Stimulated activated naive CD8-positive, alpha-beta T cell treated with anti-CD3 and anti-CD28 coated beads, Interleukin-15, amount 100 ng/mL, for 72 hours (primary cell): Measurements from ENCODE around the gene SC5D.

Experiments
- ATAC-seq: fragments of 150-1000 bp; cut with Tn5 transposase; 2 replicates; pipeline ENCODE4 v1.10.0; 2021; ENCODE audit warnings: mild to moderate bottlenecking, moderate library complexity
- DNase-seq, 2 donors: peaks; one replicate each; pipeline ENCODE4 v3.0.0; 2021 to 2022
- H3K27ac Mint-ChIP-seq, 2 donors: one replicate each; pipeline ENCODE4 v1.8.0; 2022; ENCODE audit warnings: mild to moderate bottlenecking in 2 of 2, mixed read lengths in 2 of 2, moderate library complexity in 2 of 2
- H3K27me3 Mint-ChIP-seq: one replicate; pipeline ENCODE4 v1.8.0; 2022; ENCODE audit warnings: mixed read lengths
- H3K4me1 Mint-ChIP-seq: one replicate; pipeline ENCODE4 v1.8.0; 2022; ENCODE audit warnings: mild to moderate bottlenecking, mixed read lengths
- H3K4me3 Mint-ChIP-seq, 2 donors: one replicate each; pipeline ENCODE4 v1.8.0; 2022; ENCODE audit warnings: mild to moderate bottlenecking in 2 of 2, mixed read lengths in 2 of 2, moderate library complexity in 1 of 2
- H3K9me3 Mint-ChIP-seq, 2 donors: one replicate each; pipeline ENCODE4 v1.8.0; 2022; ENCODE audit warnings: mixed read lengths in 2 of 2

The SC5D gene

GRCh38 chr11:121309688-121310087 is 17.1 kb downstream of the SC5D start:
- peaks cover 44% of the 10 kb centered on the region for H3K4me1 Mint-ChIP-seq
- peak; percentile 76 for ATAC-seq
- H3K27me3 Mint-ChIP-seq = no peaks in the 10 kb centered on the region
- H3K4me3 Mint-ChIP-seq = peak overlapping the region; percentile 50 to 69
- no peak overlapping the region for H3K27ac Mint-ChIP-seq
- no peaks in the 10 kb centered on the region for H3K9me3 Mint-ChIP-seq
- no peak for DNase-seq

- Mint-ChIP-seq H3K4me1 (peaks cover 44% of the 10 kb centered on the region), H3K27me3 (no peaks in the 10 kb centered on the region), H3K4me3 (no peak overlapping the region), H3K9me3 (no peaks in the 10 kb centered on the region), H3K27ac (no peak overlapping the region)
- ATAC-seq (no peak), DNase-seq (no peak)
Measured at GRCh38 chr11:121310908-121311307, 18.3 kb downstream of the SC5D start.

DNA sequence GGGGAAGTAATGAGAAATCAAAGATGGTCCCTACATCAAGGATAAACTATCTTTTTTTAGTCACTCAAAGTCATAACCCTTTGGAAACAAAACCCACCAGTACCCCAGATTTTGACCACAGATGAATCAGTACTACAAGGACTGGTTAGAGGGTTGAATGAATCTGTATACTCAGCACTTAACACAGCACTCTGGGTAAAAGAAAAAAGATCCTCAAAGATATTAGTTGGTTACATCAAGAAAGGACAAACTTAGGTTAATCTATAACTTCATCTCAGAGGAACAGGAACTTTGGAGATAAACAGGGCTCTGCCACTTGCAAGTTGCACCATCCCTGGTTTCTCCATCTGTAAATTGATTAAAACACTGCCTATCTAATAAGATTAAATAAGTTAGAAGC is 18.8 kb downstream of the SC5D start:
- no peak overlapping the region for H3K4me3 Mint-ChIP-seq
- no peak overlapping the region for H3K27ac Mint-ChIP-seq
- ATAC-seq = peak; percentile 97
- DNase-seq = peak; percentile 15 to 31
- H3K4me1 Mint-ChIP-seq = peaks cover 44% of the 10 kb centered on the region
- H3K27me3 Mint-ChIP-seq = no peaks in the 10 kb centered on the region
- H3K9me3 Mint-ChIP-seq = no peaks in the 10 kb centered on the region

GRCh38 chr11:121312483-121312882 is 19.9 kb downstream of the SC5D start:
- DNase-seq (no peak), ATAC-seq (no peak)
- Mint-ChIP-seq H3K9me3 (no peaks in the 10 kb centered on the region), H3K4me3 (no peak overlapping the region), H3K27me3 (no peaks in the 10 kb centered on the region), H3K27ac (no peak overlapping the region), H3K4me1 (peaks cover 44% of the 10 kb centered on the region)

DNA sequence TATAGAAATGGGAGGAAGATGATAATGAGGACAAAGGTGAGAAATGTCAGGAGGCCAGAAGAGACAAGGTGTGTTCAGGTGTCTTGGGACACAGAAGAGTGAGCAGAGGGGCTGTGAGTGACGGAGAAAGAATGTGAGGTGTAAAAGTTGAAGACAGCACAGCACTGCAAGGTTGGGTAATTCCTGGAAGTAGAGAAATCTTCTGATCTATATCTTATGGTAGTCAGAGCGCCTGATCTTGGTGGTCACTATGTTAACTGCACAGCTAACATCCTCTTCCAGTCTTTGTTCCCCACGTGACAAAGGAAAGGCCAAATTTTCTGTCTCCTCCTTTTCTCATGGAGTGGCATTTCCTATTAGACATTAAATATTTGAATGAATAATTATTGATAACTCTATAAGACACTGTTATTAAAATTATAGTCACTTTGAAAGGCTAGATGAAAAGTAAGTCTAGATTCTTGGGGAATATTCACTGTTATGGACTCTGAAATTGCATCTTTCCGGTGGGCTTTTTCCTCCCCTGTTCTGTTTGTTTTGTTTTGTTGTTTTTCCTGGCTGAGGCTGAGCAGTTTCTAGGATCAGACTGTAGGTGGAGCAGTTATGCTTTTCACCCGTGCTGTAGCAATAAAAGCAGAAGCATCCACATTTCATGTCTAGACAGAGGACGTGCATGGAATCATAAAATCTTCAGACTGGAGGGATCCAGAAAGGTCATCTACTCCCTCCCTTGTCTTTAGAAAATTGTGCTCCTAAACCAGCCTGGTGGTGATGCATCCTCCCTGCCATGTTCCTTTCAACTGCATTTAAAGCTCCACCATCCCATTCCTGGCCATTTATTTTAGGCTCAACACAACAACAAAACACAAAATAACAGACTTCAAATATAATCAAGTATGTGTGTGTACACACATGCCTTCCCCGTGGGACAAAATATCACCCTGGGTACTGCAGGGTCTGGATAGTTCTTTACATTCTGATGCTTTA is 26.6 kb downstream of the SC5D start:
- no peaks in the 10 kb centered on the region for H3K27me3 Mint-ChIP-seq
- peak; percentile 73 for ATAC-seq
- peak in 1 of 2 donors; percentile 18 for DNase-seq
- H3K9me3 Mint-ChIP-seq = no peaks in the 10 kb centered on the region
- H3K4me3 Mint-ChIP-seq = no peak overlapping the region
- no peak overlapping the region for H3K27ac Mint-ChIP-seq
- peaks cover 27% of the 10 kb centered on the region for H3K4me1 Mint-ChIP-seq

DNA sequence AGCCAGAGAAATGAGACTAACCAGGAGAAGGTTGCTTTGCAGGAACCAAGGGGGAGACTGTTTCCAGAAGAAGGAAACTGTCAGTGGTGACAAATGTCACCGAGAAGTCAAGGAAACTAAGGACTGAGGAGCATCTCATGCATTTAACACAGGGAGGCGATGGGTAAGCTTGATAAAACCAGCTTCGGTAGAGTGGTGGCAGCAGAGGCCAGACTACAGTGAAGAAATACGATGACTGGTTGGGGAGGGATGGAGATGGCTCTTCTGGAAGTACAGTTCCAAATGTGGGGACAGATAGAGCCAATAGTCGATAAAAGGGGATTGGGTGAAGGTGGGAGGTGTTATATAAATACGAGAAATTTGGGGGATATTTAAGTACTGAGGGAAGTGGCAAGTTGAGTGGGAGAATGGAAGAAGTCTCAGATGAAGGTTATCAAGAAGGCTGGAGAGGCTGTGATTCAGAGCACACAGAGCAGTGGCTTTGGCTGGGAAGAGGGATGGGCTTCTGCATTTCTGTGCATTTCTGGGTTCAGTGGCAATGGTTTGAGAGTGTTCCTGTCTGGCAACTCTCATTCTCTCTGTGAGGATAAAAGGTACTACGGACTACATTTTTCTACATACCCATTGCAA is 29.2 kb downstream of the SC5D start:
- Mint-ChIP-seq H3K27ac (peak overlapping the region in 1 of 2 donors; percentile 73), H3K9me3 (no peaks in the 10 kb centered on the region), H3K4me3 (no peak overlapping the region), H3K27me3 (no peaks in the 10 kb centered on the region), H3K4me1 (peaks cover 31% of the 10 kb centered on the region)
- DNase-seq (no peak), ATAC-seq (peak; percentile 88)

DNA sequence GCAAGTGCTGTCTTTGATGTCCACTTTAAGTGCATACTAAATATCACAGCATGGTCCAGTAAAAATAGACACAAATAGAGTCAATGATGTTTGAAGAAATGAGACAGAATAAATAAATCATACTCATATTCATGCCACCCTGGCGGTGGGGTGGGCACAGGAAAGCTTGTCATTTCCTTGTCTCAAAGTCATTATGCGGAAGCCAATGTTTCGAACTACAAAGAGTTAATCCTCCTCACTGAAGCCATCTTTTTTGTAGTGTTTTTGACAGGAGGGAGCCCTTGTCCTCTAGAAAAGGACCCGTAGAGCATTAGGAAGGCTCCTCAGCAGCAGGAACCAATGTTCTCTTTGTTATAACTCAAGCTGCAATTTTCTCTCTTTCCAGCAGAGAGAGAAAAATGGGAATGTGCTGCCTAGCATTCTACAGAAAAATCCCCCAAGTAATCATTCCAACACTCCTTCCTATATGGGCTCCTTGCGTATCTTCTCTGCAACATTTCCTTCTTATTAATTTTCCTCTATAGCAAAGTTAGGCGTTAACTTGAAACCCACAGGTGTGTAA is 30.6 kb downstream of the SC5D start:
- Mint-ChIP-seq H3K4me3 (no peak overlapping the region), H3K27ac (no peak overlapping the region), H3K9me3 (no peaks in the 10 kb centered on the region), H3K4me1 (peaks cover 31% of the 10 kb centered on the region), H3K27me3 (no peaks in the 10 kb centered on the region)
- no peak for DNase-seq
- ATAC-seq = no peak

DNA sequence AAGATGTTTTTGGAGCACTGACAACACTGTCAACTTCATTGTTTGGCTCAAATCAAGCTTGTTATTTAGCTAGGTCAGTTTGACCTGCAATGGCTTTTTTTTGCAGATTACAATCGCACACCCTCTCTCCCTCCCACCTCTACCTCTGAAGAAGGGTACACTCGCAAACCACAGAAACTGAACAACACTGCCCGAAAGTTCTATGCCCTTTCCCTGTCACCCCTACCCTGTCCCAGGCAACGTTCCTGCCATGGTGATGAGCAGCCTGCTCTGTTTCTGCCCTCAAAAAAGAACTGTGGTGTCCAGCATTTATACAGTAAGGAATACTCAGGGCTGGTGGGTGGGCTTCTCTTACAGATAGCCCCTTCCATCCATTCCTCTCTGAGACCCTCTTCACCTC is 33.7 kb downstream of the SC5D start:
- Mint-ChIP-seq H3K4me3 (no peak overlapping the region), H3K9me3 (no peaks in the 10 kb centered on the region), H3K27me3 (no peaks in the 10 kb centered on the region), H3K27ac (no peak overlapping the region), H3K4me1 (peaks cover 14% of the 10 kb centered on the region)
- ATAC-seq (no peak), DNase-seq (no peak)

DNA sequence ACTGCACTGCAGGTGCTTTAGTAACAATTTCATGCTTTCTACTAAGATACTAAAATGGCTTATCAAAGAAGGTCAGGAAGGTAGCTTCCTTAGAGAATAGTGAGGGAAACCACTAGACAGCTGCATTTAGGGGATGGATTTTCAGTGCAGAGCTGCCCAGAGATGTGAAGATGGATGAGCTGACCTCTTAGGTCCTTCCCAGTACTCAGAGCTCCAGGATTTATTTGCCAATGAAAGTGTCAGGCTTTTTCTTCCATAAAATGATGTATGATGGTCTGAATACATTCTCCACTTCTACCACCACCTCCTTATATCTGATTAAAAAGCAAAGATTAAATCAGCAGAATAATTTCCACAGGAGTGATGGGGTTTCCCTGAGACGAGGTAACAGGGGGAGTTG is 35.0 kb downstream of the SC5D start:
- peaks cover 5% of the 10 kb centered on the region for H3K4me1 Mint-ChIP-seq
- no peak for ATAC-seq
- H3K4me3 Mint-ChIP-seq = no peak overlapping the region
- no peak for DNase-seq
- H3K9me3 Mint-ChIP-seq = no peaks in the 10 kb centered on the region
- no peak overlapping the region for H3K27ac Mint-ChIP-seq
- H3K27me3 Mint-ChIP-seq = no peaks in the 10 kb centered on the region

DNA sequence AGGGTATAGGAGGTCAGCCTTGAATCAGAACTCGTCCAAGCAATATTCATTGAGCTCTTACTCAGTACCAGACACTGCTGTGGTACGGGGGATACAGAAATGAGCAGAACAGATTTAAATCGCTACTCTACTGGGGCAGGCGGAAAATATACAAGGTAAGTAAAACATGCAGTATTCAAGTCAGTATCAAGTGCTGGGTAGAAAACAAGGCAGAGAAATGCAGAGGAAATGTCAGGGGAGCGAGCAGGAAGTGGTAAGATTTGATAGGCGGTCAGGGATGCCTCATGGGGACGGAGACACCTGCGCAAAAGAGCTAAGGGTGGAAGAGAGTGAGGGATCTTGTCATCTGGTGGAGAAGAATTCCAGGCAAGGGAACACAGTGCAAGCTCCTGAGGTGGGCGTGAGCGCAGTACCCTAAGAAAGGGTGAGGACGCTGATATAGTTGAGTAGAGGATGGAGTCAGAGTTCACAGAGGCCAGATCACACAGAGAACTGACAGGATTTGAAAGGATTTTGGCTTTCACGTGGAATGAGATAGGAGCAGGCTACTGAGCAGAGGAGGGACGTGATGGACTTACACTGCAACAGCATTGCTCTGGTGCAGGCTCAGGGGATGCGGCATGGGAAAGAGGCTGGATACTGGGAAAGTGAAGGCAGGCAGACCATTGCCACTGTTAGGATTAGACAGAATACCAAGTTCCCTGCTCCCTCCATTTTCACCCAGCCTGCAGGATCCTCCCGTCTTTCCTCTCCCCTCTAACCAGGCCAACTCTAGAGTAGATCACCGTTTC is 35.8 kb downstream of the SC5D start:
- Mint-ChIP-seq H3K4me1 (peaks cover 5% of the 10 kb centered on the region), H3K4me3 (no peak overlapping the region), H3K27me3 (no peaks in the 10 kb centered on the region), H3K27ac (no peak overlapping the region), H3K9me3 (no peaks in the 10 kb centered on the region)
- DNase-seq = peak in 1 of 2 donors; percentile 26
- ATAC-seq = peak; percentile 79

DNA sequence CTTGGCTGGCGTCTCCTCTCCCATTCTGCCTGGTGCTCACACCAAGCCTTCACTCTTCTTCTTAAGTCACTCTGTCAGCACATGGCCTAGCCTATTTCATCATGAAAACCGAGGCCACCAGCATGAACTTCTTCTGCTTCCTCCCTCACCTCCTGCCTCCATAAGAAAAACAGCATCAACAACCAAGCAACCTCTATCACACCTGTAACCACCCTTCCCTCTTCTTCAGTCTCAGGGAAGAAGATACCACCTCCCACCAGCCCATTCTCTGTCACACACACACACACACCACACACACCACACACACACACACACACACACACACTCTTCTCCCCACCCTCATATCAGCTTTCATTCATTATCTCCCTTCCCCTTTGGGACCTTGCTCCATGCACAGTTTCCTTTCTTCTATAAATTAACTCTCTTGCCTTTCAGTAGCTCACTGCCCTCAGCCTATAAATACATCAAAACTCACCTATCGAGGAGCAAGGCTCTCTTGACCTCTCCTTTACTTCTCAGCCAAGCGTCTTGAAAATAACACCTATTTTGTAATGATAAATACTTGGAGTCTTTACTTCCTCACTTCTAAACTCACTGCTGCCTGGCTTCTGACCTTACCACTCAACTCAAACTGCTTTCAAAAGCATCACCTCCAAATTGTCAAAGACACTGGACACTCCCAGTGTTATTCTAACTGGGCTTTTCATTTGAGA is 36.6 kb downstream of the SC5D start:
- peak; percentile 76 for ATAC-seq
- peaks cover 5% of the 10 kb centered on the region for H3K4me1 Mint-ChIP-seq
- peak in 1 of 2 donors; percentile 37 for DNase-seq
- H3K9me3 Mint-ChIP-seq = no peaks in the 10 kb centered on the region
- no peak overlapping the region for H3K4me3 Mint-ChIP-seq
- H3K27ac Mint-ChIP-seq = no peak overlapping the region
- H3K27me3 Mint-ChIP-seq = no peaks in the 10 kb centered on the region

DNA sequence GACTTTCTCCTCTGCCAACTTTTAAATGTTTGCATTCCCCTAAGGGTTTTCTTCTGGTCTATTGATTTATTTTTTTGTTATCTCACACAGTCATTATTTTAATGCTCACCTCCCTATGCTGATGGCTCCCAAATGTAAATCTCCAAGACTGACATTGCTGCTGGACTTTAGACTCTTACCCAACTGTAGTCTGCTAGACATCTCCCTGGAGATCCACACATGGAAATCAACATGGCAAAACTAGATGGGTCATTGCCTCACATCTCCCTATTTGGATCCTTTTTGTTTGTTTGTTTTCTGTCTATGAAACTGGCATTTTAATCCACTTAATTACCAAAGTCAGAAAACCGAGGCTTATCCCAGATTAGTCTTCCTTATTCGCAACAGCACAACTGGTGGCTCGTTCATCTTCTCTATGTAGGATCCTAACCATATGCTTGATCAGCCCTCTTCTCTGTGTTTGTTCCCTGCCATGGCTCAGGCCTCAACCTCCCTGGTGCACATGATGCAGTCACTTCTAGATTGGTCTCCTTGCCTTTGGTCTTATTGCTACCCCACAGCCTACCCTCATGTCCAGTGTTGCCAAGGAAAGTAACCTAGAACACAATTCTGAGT is 37.3 kb downstream of the SC5D start:
- Mint-ChIP-seq H3K4me3 (no peak overlapping the region), H3K4me1 (peaks cover 5% of the 10 kb centered on the region), H3K27me3 (no peaks in the 10 kb centered on the region), H3K27ac (no peak overlapping the region), H3K9me3 (no peaks in the 10 kb centered on the region)
- ATAC-seq = no peak
- DNase-seq = no peak

GRCh38 chr11:121330614-121331435 is 38.3 kb downstream of the SC5D start:
- Mint-ChIP-seq H3K27ac (no peak overlapping the region), H3K4me1 (peaks cover under 1% of the 10 kb centered on the region)
- no peak for ATAC-seq

More at GRCh38 chr11:121330614-121331435, 38.3 kb downstream of the SC5D start:
- Mint-ChIP-seq H3K4me3 (no peak overlapping the region), H3K27me3 (no peaks in the 10 kb centered on the region), H3K9me3 (no peaks in the 10 kb centered on the region)
- no peak for DNase-seq
